Activated T-helper 1 cell treated with Interleukin-2 at 50 U/mL for 16 hours (primary cell): ENCODE measurements around the gene ITGBL1.

ENCODE experiments used
- DNase-seq: peaks from one replicate; pipeline ENCODE4 v3.0.0-alpha.2; 2020; ENCODE audit warnings: low read depth

Gene ITGBL1

GRCh38 chr13:101569807-101570206 lies 117.3 kb downstream of the ITGBL1 start:
- DNase-seq = no peak

- no peak for DNase-seq
Measured at GRCh38 chr13:101570410-101570809, 117.9 kb downstream of the ITGBL1 start.

- no peak for DNase-seq
Measured at GRCh38 chr13:101572456-101572855, 120.0 kb downstream of the ITGBL1 start.

GRCh38 chr13:101575581-101575980 lies 123.1 kb downstream of the ITGBL1 start:
- DNase-seq = no peak

- no peak for DNase-seq
Measured at GRCh38 chr13:101576455-101576854, 124.0 kb downstream of the ITGBL1 start.

- no peak for DNase-seq
Measured at GRCh38 chr13:101576977-101577376, 124.5 kb downstream of the ITGBL1 start.

GRCh38 chr13:101579281-101579802 lies 126.9 kb downstream of the ITGBL1 start:
- no peak for DNase-seq

GRCh38 chr13:101584331-101584730 lies 131.9 kb downstream of the ITGBL1 start:
- no peak for DNase-seq

GRCh38 chr13:101590479-101590878 lies 138.0 kb downstream of the ITGBL1 start:
- DNase-seq = no peak

- no peak for DNase-seq
Measured at GRCh38 chr13:101594936-101595335, 142.5 kb downstream of the ITGBL1 start.

- no peak for DNase-seq
Measured at GRCh38 chr13:101596803-101597202, 144.3 kb downstream of the ITGBL1 start.

- DNase-seq = no peak
Measured at GRCh38 chr13:101611491-101612475, 159.3 kb downstream of the ITGBL1 start.

GRCh38 chr13:101612735-101613134 lies 160.3 kb downstream of the ITGBL1 start:
- DNase-seq = no peak

GRCh38 chr13:101614491-101614890 lies 162.0 kb downstream of the ITGBL1 start:
- DNase-seq = no peak

- DNase-seq = no peak
Measured at GRCh38 chr13:101618440-101619187, 166.1 kb downstream of the ITGBL1 start.

- DNase-seq = no peak
Measured at GRCh38 chr13:101621099-101621498, 168.6 kb downstream of the ITGBL1 start.

- no peak for DNase-seq
Measured at GRCh38 chr13:101623470-101624209, 171.2 kb downstream of the ITGBL1 start.

GRCh38 chr13:101624210-101624922 lies 171.9 kb downstream of the ITGBL1 start:
- no peak for DNase-seq

- no peak for DNase-seq
Measured at GRCh38 chr13:101624981-101625380, 172.5 kb downstream of the ITGBL1 start.

- DNase-seq = no peak
Measured at GRCh38 chr13:101626925-101627555, 174.6 kb downstream of the ITGBL1 start.

GRCh38 chr13:101627556-101627943 lies 175.1 kb downstream of the ITGBL1 start:
- no peak for DNase-seq
